NCI-H146 treated with DMSO at 0.1 percent for 48 hours (cell line): ENCODE data around the gene MBNL2.

Experiments
- DNase-seq: peaks from one replicate; lab custom pipeline; 2025; ENCODE audit not compliant: unreplicated experiment; lab: John Stamatoyannopoulos, UW

The MBNL2 gene

GRCh38 chr13:97321616-97322321 lies 99.6 kb downstream of the MBNL2 start:
- DNase-seq, result no peak

GRCh38 chr13:97322740-97323342 lies 100.7 kb downstream of the MBNL2 start:
- DNase-seq, result no peak

DNA sequence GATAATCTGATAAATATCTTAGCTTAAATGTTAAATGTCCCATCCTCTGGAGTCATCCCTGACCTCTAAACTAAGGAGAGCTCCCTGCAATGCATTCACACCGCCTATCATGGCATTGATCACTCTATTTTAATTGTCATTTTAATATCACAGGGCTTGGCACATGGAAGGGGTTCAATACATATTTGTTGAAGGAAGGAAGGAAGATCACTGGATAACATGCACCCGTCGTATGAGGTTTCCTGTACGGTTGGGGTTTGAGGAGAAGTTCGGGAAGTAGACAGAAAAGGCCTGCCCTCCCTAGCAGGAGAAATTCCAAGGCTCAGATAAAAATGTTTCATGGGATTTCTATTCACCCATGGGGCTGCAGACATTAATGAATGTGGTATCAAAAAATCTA lies 102.0 kb downstream of the MBNL2 start:
- DNase-seq, result no peak

GRCh38 chr13:97325738-97326137 lies 103.6 kb downstream of the MBNL2 start:
- no peak for DNase-seq

- DNase-seq, result no peak
These were observed 105.0 kb downstream of the MBNL2 start for GRCh38 chr13:97327086-97327485.

GRCh38 chr13:97327506-97328221 lies 105.5 kb downstream of the MBNL2 start:
- DNase-seq, result no peak

GRCh38 chr13:97328222-97328790 lies 106.2 kb downstream of the MBNL2 start:
- DNase-seq, result no peak

GRCh38 chr13:97329331-97329730 lies 107.2 kb downstream of the MBNL2 start:
- DNase-seq, result no peak

DNA sequence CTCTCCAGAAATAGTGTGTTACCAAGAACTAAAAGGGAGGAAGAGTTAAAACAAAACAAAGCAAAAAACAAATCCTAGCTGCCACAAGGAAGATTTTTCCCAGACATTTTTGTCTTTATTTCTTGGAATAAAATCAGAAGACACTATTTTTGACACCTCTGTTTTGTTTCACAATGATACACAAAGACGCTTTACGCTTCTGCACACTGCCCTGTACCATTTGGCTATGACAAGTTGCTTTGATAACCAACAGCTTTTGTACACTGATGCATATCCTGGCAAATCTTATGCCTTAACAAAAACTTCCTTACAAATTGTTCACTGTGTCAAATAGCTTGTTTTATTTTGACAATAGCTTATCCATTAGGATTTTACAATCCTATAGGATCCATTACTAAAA lies 108.3 kb downstream of the MBNL2 start:
- no peak for DNase-seq

- no peak for DNase-seq
These were observed 110.6 kb downstream of the MBNL2 start for GRCh38 chr13:97332742-97333141.

DNA sequence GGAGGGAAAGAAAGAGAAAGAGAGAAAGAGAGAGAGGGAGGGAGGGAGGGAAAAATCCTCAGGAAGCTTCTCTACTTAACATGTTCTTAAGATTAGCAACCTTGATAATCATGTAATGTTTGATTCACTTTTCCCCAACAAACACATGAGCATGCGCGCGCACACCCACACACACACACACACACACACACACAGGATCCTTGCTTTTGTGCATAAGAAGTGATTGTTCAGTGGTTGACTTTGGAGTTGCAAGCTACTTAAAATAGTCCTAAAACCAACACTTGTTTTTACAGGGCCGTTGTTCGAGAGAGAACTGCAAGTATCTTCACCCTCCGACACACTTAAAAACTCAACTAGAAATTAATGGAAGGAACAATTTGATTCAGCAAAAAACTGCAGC lies 111.8 kb downstream of the MBNL2 start:
- no peak for DNase-seq

GRCh38 chr13:97334690-97335089 lies 112.6 kb downstream of the MBNL2 start:
- DNase-seq, result no peak

GRCh38 chr13:97335488-97336134 lies 113.5 kb downstream of the MBNL2 start:
- no peak for DNase-seq

- no peak for DNase-seq
These were observed 115.9 kb downstream of the MBNL2 start for GRCh38 chr13:97337985-97338499.

- no peak for DNase-seq
These were observed 116.4 kb downstream of the MBNL2 start for GRCh38 chr13:97338571-97338970.

DNA sequence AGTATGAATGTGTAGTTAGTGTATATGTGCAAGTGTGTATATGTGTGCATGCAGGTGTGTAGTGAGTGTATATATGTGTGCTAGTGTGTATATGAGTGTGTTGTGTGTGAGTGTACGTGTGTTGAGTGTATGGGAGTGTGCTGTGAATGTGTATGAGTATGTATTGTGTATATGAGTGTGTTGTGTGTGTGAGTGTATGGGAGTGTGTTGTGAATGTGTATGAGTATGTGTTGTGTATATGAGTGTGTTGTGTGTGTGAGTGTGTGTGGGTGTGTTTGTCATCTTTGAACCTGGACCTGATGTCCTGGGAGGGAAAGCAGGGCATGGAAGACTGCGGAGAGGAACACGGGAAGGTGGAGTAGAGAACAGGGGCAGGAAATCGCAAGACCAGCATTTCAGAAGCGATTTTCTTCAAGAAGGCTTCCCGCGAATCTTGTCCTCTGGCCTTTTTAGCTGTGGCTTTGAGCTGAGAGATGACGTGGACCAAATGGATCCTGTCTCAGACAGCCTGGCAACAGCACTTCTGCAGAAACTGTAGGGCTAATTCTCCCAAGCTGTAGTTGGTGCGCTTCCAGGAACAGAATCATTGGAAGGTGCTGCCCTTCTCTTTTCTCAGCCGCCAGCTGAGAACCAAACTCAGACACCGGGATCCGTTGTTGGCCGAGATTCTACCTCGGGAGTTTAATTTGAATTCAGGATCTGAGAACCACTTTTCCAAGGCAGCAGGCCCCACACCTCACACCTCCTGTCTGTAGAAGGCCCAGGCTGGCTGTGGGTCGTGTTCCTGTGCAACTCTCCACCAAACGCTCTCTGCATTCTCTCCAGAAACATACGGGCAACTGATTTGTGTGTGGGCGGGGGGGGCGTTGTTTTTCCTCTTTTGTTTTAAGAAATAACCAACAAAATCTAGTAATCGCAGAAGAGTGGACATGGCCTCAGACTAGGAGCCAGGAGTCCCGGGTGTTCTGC lies 117.2 kb downstream of the MBNL2 start:
- DNase-seq, result no peak

DNA sequence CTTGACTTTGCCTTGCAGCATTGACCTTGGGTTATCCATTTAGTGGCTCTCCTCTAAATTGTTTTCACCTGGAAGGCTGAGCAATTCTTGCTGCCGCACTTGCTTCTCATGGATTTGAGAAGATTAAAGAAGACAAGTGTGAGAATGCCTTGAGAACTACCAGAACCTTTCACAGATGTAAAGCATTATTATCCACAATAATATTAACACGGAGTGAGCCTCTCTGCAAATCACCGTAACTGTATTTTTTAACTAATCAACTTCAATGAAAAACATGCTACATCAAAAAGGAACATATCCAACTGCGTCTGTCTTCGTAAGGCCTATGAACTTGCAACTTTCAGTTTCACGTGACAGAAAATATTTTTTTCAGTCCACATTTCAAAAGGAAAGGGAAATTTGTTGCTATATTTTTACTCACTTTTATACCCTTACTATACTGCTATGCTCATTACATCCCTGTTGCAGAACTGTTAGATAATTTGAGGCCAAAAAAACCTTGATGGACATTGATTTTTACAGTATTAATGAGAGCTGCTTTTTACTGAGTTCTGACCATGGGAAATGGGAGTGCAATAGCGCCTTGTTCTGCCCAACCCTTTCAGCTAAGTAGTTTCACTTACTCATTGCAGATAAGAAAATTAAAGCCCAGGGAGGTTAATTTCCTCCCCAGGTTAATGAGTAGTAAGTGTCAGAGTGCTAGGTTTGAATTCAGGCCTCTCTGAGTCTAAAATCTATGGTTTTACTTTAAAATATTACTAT lies 118.0 kb downstream of the MBNL2 start:
- DNase-seq, result no peak

DNA sequence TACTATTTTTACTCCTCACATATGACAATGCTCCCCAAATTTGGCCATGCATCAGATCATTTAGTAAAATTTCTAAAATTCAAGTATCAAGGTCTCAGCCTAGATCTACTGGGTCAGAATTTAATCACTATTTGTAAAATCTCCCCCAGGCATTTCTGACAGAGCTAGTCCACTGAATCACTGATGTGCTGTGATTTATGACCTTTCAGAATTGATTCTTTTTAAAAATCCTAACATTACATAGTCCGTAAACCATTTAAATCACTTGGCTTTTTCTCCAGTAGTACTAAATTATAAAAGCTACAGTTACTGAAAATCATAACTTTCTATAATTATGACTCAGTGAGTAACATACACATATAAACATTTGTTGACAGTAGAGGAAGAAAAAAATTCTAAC lies 119.0 kb downstream of the MBNL2 start:
- DNase-seq, result no peak

DNA sequence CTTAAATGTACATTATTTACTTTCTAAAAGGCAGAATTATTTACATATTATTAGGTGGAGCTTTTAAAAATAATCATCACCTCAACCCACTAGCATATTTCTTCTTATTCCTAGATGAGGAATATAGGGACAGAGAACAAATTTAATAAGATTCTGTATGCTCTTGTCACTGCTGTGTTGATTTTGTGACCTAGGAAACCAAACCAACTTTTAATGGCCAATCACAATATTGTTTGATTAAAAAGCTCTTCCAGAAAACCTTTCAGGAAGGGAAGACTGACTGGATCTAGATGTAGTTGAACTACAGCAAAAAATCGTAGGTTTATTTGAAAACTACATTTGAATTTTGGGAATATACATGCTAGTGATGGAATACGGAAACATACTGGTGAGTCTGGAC lies 120.0 kb downstream of the MBNL2 start:
- no peak for DNase-seq
